HEK293 (cell line): ENCODE measurements around the gene MLIP.

Source experiments
- CTCF ChIA-PET: fragments of 350-600 bp; formaldehyde crosslinking; extraction: SDS; loops from one replicate; lab custom pipeline; 2021; ENCODE audit warnings: antibody characterized with exemption; lab: Yijun Ruan, JAX
- POLR2A ChIA-PET: fragments of 300-600 bp; formaldehyde crosslinking; extraction: SDS; loops from one replicate; lab custom pipeline; 2020; ENCODE audit warnings: antibody characterized with exemption, inconsistent platforms; lab: Yijun Ruan, JAX
- H3K27ac ChIP-seq: fragments of 200-500 bp; sonication (Bioruptor generic); 2 replicates; pipeline ENCODE4 v1.5.1; 2014; ENCODE audit warnings: low read depth, low read length, control low read depth, inconsistent platforms; ENCODE audit errors: extremely low read depth
- H3K36me3 ChIP-seq, 2 experiments: fragments of 200-500 bp in 1 of 2; sonication (Bioruptor generic) in 1 of 2; 1 replicate in 1 of 2; 2 replicates in 1 of 2; pipeline ENCODE4 v1.5.1; 2014 to 2017; ENCODE audit warnings: inconsistent platforms in 2 of 2, low read length in 2 of 2; ENCODE audit not compliant: control insufficient read depth in 2 of 2, insufficient read depth in 1 of 2
- H3K4me1 ChIP-seq: fragments of 200-500 bp; sonication (Bioruptor generic); 2 replicates; pipeline ENCODE4 v1.5.1; 2014; ENCODE audit warnings: mild to moderate bottlenecking, low read length, inconsistent platforms; ENCODE audit not compliant: control insufficient read depth, insufficient read depth
- H3K4me3 ChIP-seq: 2 replicates; pipeline ENCODE4 v1.5.1; 2011; ENCODE audit warnings: low read depth, mild to moderate bottlenecking, control low read depth, low read length, moderate library complexity
- H3K9me3 ChIP-seq: fragments of 200-500 bp; sonication (Bioruptor generic); 2 replicates; pipeline ENCODE4 v1.5.1; 2014; ENCODE audit warnings: low read depth, low read length, inconsistent platforms; ENCODE audit not compliant: control insufficient read depth, insufficient read depth
- GLI4 ChIP-seq: fragments of 450-650 bp; formaldehyde crosslinking; IDR thresholded peaks from 2 replicates; pipeline ENCODE4 v1.5.1; 2016; ENCODE audit warnings: missing biosample characterization, missing genetic modification characterization
- IKZF3 ChIP-seq: fragments of 450-650 bp; IDR thresholded peaks from 2 replicates; pipeline ENCODE4 v1.5.0; 2018; ENCODE audit warnings: missing biosample characterization, mild to moderate bottlenecking, missing genetic modification characterization, moderate library complexity
- MEIS1 ChIP-seq: sonication (generic); formaldehyde crosslinking; IDR thresholded peaks from 2 replicates; pipeline ENCODE4 v1.8.1; 2022; ENCODE audit warnings: missing genetic modification reagents, mild to moderate bottlenecking, borderline replicate concordance
- MYNN ChIP-seq: fragments of 450-650 bp; formaldehyde crosslinking; IDR thresholded peaks from 2 replicates; pipeline ENCODE4 v1.5.1; 2016; ENCODE audit warnings: missing biosample characterization, missing genetic modification characterization, borderline replicate concordance
- PRDM2 ChIP-seq: fragments of 450-650 bp; formaldehyde crosslinking; IDR thresholded peaks from 2 replicates; pipeline ENCODE4 v1.5.1; 2016; ENCODE audit warnings: missing biosample characterization, missing genetic modification characterization, borderline replicate concordance
- SALL2 ChIP-seq: fragments of 450-650 bp; formaldehyde crosslinking; IDR thresholded peaks from 2 replicates; pipeline ENCODE4 v1.5.0; 2017; ENCODE audit warnings: missing biosample characterization, mild to moderate bottlenecking, missing genetic modification characterization, borderline replicate concordance
- SCRT1 ChIP-seq: fragments of 450-650 bp; formaldehyde crosslinking; IDR thresholded peaks from 2 replicates; pipeline ENCODE4 v1.5.1; 2016; ENCODE audit warnings: missing biosample characterization, missing genetic modification characterization, borderline replicate concordance
- SP7 ChIP-seq: fragments of 450-650 bp; formaldehyde crosslinking; IDR thresholded peaks from 2 replicates; pipeline ENCODE4 v1.5.1; 2016; ENCODE audit warnings: missing biosample characterization, missing genetic modification characterization
- TRIM28 ChIP-seq: IDR thresholded peaks from 2 replicates; pipeline ENCODE4 v1.6.1; 2011; ENCODE audit warnings: low read length, control low read depth, borderline replicate concordance
- ZBTB49 ChIP-seq: fragments of 450-650 bp; formaldehyde crosslinking; IDR thresholded peaks from 2 replicates; pipeline ENCODE4 v1.5.1; 2016; ENCODE audit warnings: missing biosample characterization, missing genetic modification characterization, low read depth
- ZNF174 ChIP-seq: fragments of 450-650 bp; formaldehyde crosslinking; IDR thresholded peaks from 2 replicates; pipeline ENCODE4 v1.5.0; 2017; ENCODE audit warnings: missing biosample characterization, mild to moderate bottlenecking, missing genetic modification characterization
- ZNF2 ChIP-seq: fragments of 450-650 bp; formaldehyde crosslinking; IDR thresholded peaks from 2 replicates; pipeline ENCODE4 v1.5.1; 2016; ENCODE audit warnings: missing biosample characterization, missing genetic modification characterization
- ZNF274 ChIP-seq, 2 experiments: fragments of 200-500 bp in 1 of 2; fragments of 450-650 bp in 1 of 2; sonication (Bioruptor generic) in 1 of 2; formaldehyde crosslinking in 1 of 2; IDR thresholded peaks; 2 replicates each; pipeline versions ENCODE4 v1.5.1 to v1.6.1; 2014 to 2016; ENCODE audit warnings: borderline replicate concordance in 1 of 2, inconsistent platforms in 1 of 2, low read length in 1 of 2, missing biosample characterization in 1 of 2, missing genetic modification characterization in 1 of 2
- ZNF37A ChIP-seq: fragments of 450-650 bp; IDR thresholded peaks from 2 replicates; pipeline ENCODE4 v1.5.1; 2018; ENCODE audit warnings: missing biosample characterization, missing genetic modification characterization
- ZNF629 ChIP-seq: fragments of 450-650 bp; formaldehyde crosslinking; IDR thresholded peaks from 2 replicates; pipeline ENCODE4 v1.5.1; 2017; ENCODE audit warnings: missing biosample characterization, missing genetic modification characterization
- ZNF670 ChIP-seq: fragments of 450-650 bp; formaldehyde crosslinking; IDR thresholded peaks from 2 replicates; pipeline ENCODE4 v1.5.1; 2016; ENCODE audit warnings: missing biosample characterization, missing genetic modification characterization, low read depth
- ZNF843 ChIP-seq: fragments of 450-650 bp; formaldehyde crosslinking; IDR thresholded peaks from 2 replicates; pipeline ENCODE4 v1.5.1; 2016; ENCODE audit warnings: missing biosample characterization, missing genetic modification characterization
- TF ChIP-seq, protein P1 (sequence below): fragments of 450-650 bp; formaldehyde crosslinking; conservative IDR thresholded peaks from 2 replicates; pipeline ENCODE4 v1.5.1; 2016; ENCODE audit warnings: low read depth, missing biosample characterization, missing genetic modification characterization

The MLIP gene

GRCh38 chr6:54096811-54097210, 14.4 kb upstream of the MLIP start (continued):
- TF ChIP-seq SALL2 (tag by site-specific recombination) (no peak), SP7 (no peak), IKZF3 (tag by site-specific recombination) (no peak), ZNF670 (tag by site-specific recombination) (no peak), ZNF2 (tag by site-specific recombination) (no peak), ZNF274 (IDR thresholded peaks at IDR 0.05; ENCODE audit: low read length) (no peak), ZNF274 (tag by site-specific recombination; IDR thresholded peaks at IDR 0.05; ENCODE audit: borderline replicate concordance) (no peak), ZNF629 (tag by site-specific recombination) (no peak), ZNF37A (tag by site-specific recombination) (no peak), SCRT1 (tag by site-specific recombination) (no peak)

GRCh38 chr6:54097753-54098152, 13.5 kb upstream of the MLIP start:
- Histone ChIP-seq H3K36me3 (no peaks in the 10 kb centered on the region), H3K27ac (no peak overlapping the region), H3K4me3 (no peak overlapping the region), H3K4me1 (no peaks in the 10 kb centered on the region), H3K9me3 (no peaks in the 10 kb centered on the region)
- TF ChIP-seq TRIM28 (no peak), GLI4 (tag by site-specific recombination) (no peak), ZNF2 (tag by site-specific recombination) (no peak), ZNF843 (tag by site-specific recombination) (no peak), SP7 (no peak), MEIS1 (CRISPR knock-in tag) (no peak), PRDM2 (tag by site-specific recombination) (no peak), MYNN (tag by site-specific recombination) (no peak), ZNF174 (no peak), ZBTB49 (no peak)
- TF ChIP-seq, protein P1, sequence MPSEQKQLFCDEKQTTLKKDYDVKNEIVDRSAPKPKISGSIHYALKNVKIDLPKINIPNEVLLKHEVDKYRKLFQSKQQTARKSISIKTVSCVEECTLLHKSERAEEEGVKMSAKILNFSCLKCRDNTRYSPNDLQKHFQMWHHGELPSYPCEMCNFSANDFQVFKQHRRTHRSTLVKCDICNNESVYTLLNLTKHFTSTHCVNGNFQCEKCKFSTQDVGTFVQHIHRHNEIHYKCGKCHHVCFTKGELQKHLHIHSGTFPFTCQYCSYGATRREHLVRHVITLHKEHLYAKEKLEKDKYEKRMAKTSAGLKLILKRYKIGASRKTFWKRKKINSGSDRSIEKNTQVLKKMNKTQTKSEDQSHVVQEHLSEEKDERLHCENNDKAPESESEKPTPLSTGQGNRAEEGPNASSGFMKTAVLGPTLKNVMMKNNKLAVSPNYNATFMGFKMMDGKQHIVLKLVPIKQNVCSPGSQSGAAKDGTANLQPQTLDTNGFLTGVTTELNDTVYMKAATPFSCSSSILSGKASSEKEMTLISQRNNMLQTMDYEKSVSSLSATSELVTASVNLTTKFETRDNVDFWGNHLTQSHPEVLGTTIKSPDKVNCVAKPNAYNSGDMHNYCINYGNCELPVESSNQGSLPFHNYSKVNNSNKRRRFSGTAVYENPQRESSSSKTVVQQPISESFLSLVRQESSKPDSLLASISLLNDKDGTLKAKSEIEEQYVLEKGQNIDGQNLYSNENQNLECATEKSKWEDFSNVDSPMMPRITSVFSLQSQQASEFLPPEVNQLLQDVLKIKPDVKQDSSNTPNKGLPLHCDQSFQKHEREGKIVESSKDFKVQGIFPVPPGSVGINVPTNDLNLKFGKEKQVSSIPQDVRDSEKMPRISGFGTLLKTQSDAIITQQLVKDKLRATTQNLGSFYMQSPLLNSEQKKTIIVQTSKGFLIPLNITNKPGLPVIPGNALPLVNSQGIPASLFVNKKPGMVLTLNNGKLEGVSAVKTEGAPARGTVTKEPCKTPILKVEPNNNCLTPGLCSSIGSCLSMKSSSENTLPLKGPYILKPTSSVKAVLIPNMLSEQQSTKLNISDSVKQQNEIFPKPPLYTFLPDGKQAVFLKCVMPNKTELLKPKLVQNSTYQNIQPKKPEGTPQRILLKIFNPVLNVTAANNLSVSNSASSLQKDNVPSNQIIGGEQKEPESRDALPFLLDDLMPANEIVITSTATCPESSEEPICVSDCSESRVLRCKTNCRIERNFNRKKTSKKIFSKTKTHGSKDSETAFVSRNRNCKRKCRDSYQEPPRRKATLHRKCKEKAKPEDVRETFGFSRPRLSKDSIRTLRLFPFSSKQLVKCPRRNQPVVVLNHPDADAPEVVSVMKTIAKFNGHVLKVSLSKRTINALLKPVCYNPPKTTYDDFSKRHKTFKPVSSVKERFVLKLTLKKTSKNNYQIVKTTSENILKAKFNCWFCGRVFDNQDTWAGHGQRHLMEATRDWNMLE = no peak
- ChIA-PET CTCF (no interaction called here), POLR2A (interaction anchor here (0.7 kb wide), 1 partner anchor 74 kb away, joined by 5 read pairs; no protein-coding TSS in a partner anchor)
